Gastrocnemius medialis (tissue), 4 donors: ENCODE results near the gene DBP.

Source experiments
- CTCF ChIP-seq, 5 experiments: fragments of 450-650 bp in 3 of 5; fragments of 200-600 bp in 2 of 5; sonication (generic) in 2 of 5; IDR thresholded peaks in 4 of 5; conservative IDR thresholded peaks in 1 of 5; 1 replicate in 4 of 5; 2 replicates in 1 of 5; pipeline ENCODE4 v1.5.1; 2016 to 2019; ENCODE audit warnings: antibody characterized with exemption in 5 of 5, mild to moderate bottlenecking in 3 of 5, moderate library complexity in 3 of 5
- POLR2A ChIP-seq, 2 donors: fragments of 450-650 bp; IDR thresholded peaks; one replicate each; pipeline ENCODE4 v1.6.1; 2017; ENCODE audit warnings: antibody characterized with exemption in 2 of 2, mild to moderate bottlenecking in 2 of 2, moderate library complexity in 2 of 2

GRCh38 chr19:48603001-48603400, 34.2 kb downstream of the DBP start:
- TF ChIP-seq CTCF (IDR thresholded peaks at IDR 0.05 in 4 of 5, conservative IDR thresholded peaks at IDR 0.05 in 1 of 5) (no peak), POLR2A (IDR thresholded peaks at IDR 0.05) (no peak)
